ENCODE measurements around the gene WDR86. TPM values are rescaled to one million over a fixed set of nuclear protein-coding genes. Genes with fewer than 3 reads are reported as not detected.

Gene WDR86
- total RNA-seq, 4 donors from 2014 or later, result 8.3 to 51.2 (median 15.6) TPM

DNA sequence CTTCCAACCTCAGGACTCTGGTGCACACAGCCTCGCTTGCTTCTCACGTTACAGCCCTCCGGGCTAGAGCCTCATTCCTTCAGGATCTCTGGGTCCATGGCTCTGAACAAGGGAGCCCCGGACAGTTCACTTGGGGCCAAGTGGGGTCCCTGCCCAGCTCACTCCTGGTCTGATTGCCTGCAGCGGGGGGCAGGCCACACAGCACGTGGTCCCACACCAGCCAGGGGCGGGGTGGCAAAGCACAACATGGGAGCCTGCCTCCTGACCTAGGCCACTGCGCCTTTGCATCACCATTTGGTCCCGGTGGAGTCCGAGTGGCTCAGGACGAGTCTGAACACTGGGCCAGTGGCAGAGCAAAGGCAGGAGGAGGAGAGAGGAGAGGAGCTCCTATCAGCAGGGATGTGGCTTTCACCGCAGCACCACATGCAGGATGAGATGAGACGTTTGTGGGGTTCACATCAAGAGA lies 43.5 kb upstream of the WDR86 start:
- no peak for TF ChIP-seq CTCF (IDR thresholded peaks at IDR 0.05; ENCODE audit: low read depth)

DNA sequence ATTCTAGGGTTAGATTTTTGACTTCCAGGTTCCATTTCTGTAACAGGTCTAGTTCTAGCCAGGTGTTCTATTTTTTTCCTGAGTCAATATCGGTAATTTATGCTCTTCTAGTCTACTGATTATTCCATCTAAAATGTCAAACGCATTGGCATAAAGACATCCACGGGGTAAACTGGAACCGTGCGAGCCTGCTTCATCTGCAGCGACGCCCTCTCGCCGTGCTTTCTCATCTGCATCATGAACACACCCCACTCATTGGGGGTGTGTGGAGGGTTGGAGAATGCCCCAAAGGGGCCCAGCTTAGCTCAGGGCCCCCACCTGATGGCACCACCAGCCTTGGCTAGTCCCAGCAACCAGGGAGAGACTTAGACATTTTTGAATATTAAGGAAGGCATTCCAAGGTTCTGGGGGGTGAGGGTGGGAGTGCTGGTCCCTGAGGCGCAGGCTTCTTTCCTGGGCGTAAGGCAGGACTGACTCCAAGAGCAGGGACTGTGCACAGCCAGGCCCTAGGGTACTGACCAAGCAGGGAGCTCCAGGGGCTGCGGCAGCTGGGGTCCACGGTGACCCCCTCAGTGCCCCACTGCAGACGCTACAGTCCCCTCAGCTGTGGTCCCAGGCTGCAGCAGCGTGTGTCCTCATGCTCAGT lies 43.0 kb upstream of the WDR86 start:
- no peak for TF ChIP-seq CTCF (IDR thresholded peaks at IDR 0.05; ENCODE audit: low read depth)

- TF ChIP-seq CTCF (IDR thresholded peaks at IDR 0.05; ENCODE audit: low read depth), result no peak
Measured at GRCh38 chr7:151451626-151452571, 42.1 kb upstream of the WDR86 start.

GRCh38 chr7:151451156-151451555 lies 41.3 kb upstream of the WDR86 start:
- TF ChIP-seq CTCF (IDR thresholded peaks at IDR 0.05; ENCODE audit: low read depth), result no peak

DNA sequence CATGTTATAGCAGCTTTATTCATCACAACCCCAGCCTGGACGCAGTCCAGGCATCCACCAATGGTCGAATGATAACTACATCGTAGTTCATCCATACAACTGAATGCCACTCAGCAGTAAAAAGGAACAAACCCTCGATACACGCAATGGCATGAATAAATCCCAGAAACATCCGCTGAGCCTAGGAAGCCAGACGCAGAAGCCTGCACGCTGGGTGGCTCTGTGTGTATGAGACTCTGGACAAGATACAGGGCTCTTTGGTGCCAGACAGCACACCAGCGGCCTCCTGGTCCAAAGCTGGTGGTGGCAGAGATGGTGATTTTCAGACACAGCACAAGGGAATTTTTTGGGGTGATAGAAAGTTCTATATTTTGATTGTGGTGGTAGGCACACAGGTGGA lies 40.2 kb upstream of the WDR86 start:
- TF ChIP-seq CTCF (IDR thresholded peaks at IDR 0.05; ENCODE audit: low read depth), result no peak

GRCh38 chr7:151448261-151449252 lies 38.7 kb upstream of the WDR86 start:
- no peak for TF ChIP-seq CTCF (IDR thresholded peaks at IDR 0.05; ENCODE audit: low read depth)

Data from subcutaneous adipose tissue (tissue), 4 donors.